HG03378 (cell line): Measurements from ENCODE around the gene TK1.
"Not testable (repeated sequence)": the region's sequence is repeated elsewhere in the genome, so short reads cannot be mapped to it uniquely, and the experiment has no call there.

Experiments used
- ATAC-seq: cut with Tn5 transposase; IDR thresholded peaks from one replicate; pipeline ENCODE4 v1.9.1; 2021; ENCODE audit warnings: mild to moderate bottlenecking, moderate library complexity; ENCODE audit not compliant: unreplicated experiment

The TK1 gene

DNA sequence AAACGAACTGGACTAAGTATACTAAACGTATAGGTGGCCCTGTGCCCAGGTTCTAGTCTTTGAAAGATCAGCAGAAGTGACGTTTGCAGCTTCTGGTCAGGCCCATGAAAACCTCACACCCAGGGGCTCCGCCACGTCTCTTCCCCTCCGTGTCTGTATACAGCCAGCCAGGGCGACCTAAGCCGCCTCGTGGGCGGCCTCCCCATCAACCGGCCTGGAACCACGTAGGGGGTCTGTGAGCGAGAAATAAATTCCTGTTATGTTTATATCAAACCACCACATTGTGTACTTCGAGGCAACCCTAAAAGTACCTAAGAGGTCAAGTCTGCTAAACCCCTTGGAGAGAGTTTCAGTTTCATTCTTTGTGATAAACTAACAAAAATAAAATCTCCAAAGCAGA, 6.8 kb downstream of the TK1 start:
- ATAC-seq: no peak

DNA sequence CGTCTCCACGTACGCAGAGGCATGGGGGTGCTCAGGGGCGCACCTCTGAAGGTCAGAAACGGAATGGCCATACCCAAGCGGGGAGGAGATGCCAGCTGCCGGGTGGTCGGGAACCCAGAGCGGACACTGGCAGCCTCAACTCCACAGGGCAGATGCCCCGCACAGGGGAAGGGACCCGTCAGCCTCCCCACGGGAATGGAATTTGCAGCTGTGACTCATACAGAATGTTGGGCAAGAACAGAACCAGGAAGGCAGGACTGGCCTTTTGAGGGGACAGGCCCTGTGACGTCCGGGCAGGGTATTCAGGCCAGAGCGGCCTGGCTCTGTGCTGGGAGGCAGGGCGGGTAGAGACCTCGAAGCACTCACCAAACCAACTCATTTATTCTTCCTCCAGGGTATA, 7.5 kb downstream of the TK1 start:
- ATAC-seq: no peak

DNA sequence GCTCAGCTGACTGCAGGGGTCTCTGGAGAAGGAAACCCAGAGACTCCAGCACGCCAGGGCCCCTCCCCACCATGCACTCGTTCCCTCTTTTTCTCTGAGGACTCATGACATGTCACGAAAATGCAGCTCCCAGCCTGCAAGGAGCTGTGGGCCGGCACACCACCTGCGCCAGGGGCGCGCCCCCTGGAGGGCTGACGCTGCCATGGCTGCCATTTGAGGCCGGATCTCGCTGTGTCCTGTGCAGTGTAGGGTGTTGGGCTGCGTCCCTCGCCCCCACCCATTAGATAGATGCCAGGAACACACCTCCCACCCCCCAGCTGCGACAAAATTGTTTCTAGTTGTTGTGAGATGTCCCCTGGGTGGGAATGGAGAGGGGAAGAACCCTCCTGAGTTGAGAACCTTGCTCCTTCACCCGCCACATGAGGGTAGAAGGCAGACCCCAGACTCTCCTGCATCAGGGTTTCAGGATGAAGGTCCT, 10.3 kb downstream of the TK1 start:
- ATAC-seq: no peak

DNA sequence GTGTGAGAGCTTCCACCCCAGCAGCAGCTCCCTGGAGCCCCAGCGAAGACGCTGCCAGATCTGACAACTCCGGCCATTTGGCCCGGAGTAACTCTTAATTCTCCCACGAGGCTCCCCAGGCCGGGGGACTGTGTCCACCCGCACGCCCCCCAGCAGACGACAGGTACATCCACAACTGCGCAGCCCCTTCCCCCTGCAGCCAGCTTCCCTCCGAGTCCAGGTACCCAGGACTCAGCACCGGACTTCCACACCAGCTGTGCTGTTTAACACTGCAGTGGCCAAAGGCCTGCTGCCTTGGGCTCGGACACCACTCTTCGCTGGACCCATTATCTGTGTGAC, 11.2 kb downstream of the TK1 start:
- ATAC-seq: no peak

DNA sequence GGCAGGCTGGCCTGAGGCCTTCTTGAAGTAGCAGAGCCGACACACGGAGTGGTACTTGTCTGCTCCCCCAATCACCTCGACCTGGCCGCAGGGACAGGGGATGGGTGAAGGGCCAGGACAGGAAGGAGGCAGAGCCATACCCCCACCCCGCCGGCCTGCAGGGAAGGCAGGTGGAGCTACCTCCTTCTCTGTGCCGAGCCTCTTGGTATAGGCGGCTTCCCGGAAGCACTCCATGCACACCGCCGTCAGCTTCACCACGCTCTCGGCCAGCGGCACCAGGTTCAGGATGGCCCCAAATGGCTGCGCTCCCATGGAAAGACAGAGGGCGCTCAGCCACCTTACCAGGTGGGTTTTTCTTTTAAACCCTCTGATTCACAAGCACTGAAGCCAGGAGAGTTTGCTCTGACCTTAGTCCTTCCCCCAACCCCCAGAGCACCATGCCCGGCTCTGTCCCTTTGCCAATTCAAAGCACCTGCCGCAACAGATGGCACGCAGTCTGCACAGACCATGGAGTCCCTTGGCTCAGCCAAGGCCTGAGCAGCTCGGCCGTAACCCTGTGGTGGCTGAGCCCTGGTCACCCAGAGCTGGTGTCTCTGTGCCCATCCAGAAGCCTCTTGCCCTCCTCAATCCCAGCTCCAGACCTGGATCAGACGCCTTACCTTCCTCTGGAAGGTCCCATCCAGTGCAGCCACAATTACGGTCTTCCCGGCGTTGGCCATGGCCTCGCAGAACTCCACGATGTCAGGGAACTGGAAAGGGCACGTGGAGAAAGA, 11.8 kb downstream of the TK1 start:
- no peak for ATAC-seq

DNA sequence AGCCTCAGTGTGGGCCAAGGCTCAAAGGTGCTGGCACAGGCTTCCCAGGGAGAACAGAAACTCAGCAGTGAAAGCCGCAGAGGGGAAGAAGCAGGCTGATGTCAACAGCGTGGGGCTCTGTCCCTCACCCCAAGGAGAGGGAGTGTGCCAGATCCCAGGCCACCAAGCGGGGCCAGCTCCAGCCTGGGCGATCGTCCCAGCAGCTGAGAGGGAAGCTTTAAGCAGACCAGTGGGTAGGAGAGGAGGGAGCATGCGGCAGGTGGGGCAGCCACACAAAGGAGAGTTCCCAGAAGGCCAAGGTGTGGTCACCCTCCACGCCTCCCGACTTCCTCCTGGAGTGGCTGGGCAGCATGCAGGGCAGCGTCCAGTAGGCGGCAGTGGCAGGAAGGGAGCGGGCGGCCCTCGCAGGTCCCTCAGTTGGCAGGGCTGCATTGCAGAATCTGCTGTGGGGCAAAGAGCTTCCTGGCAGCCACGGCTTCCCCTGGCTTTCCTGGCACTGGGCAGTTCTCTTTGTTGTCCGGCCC, 12.4 kb downstream of the TK1 start:
- ATAC-seq: no peak

DNA sequence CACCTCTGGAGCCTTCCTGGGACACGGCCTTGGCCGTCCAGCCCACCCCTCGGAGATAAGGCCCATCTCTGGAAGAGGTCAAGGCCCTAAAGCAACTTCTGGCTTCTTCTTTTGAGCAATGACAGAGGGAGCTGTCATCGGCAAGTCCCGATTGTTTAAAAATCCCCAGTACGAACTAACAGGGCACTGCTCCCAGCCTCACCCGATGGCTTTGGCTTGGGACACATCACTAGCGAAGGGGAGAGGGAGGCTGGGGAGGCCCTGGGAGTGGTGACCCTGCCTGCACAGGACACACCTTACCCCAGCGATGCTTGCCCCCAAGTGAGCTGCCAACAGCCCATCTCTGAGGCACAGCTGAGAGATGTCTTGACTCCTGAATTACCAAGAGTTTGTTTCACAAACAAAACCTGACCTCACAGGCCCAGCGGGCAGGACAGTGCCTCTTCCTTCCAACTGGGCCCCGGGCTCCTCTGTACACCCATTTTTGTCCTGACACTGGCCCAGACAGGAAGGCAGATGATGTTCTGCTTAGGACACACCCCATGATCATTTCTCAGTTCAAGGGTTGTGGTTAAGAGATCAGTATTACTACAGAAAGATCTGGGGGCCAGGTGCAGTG, 13.6 kb downstream of the TK1 start:
- ATAC-seq: no peak

DNA sequence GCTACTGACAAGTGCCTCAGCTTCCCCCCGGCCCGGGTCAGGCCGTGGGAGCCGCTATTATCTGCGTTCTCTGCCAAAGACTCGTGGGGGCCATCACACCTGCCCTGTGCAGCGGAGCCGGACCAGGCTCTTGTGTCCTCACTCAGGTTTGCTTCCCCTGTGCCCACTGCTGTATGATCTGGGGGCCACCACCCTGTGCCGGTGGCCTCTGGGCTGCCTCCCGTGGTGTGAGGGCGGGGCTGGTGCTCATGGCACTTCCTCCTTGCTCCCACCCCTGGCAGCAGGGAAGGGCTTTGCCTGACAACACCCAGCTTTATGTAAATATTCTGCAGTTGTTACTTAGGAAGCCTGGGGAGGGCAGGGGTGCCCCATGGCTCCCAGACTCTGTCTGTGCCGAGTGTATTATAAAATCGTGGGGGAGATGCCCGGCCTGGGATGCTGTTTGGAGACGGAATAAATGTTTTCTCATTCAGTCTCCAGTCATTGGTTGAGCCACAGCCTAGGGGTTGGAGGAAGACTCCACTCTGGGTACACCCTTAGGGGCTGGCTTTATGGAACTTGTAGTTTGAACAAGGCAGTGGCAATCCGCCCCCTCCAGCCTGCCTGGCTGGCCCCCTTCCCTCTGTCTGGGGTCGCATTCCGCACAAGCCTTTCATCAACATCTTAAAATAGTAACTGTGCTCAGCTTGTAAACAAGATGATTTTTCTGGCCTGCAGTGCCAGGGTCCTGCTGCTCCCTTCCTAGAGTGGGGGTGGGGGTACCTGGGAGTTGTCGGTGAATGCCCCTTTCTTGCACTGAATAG, 14.4 kb downstream of the TK1 start:
- no peak for ATAC-seq

DNA sequence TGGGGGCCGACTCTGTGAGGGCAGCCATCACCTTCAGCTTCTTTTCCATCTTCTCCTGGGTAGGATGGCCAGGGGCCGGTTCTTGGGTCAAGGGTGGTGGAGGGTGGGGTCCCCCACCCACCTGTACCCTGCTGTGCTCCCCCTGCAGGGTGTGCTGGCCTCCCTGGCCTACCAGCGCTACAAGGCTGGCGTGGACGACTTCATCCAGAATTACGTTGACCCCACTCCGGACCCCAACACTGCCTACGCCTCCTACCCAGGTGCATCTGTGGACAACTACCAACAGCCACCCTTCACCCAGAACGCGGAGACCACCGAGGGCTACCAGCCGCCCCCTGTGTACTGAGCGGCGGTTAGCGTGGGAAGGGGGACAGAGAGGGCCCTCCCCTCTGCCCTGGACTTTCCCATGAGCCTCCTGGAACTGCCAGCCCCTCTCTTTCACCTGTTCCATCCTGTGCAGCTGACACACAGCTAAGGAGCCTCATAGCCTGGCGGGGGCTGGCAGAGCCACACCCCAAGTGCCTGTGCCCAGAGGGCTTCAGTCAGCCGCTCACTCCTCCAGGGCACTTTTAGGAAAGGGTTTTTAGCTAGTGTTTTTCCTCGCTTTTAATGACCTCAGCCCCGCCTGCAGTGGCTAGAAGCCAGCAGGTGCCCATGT, 15.1 kb downstream of the TK1 start:
- not testable (repeated sequence) for ATAC-seq

DNA sequence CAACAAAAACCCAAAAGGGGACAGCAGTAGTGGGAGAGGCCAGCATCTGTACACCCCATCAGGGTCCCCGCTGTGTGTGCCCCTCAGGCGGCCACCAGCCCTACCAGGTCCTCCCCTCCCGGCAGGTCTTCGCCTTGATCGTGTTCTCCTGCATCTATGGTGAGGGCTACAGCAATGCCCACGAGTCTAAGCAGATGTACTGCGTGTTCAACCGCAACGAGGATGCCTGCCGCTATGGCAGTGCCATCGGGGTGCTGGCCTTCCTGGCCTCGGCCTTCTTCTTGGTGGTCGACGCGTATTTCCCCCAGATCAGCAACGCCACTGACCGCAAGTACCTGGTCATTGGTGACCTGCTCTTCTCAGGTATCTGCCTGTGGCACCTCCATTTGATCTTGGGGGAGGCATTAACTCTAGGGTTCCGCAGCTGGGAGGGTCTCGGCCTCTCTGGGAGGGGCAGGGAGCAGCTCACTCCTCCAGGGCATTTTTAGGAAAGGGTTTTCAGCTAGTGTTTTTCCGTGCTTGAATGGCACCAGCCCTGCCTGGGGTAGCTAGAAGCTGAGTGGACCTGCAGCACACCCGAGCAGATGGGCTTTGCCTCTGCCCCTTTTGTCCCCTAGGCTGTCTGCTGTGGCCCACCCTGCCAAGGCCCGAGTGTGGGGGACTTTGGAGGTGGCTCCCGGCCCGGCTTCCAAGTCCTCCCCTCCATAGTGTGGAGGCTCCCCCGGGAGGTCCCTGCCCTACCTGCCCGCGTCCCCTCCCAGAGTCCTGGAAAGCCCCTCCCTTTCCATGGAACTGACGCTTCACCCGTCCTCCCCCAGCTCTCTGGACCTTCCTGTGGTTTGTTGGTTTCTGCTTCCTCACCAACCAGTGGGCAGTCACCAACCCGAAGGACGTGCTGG, 15.9 kb downstream of the TK1 start:
- ATAC-seq: no peak

DNA sequence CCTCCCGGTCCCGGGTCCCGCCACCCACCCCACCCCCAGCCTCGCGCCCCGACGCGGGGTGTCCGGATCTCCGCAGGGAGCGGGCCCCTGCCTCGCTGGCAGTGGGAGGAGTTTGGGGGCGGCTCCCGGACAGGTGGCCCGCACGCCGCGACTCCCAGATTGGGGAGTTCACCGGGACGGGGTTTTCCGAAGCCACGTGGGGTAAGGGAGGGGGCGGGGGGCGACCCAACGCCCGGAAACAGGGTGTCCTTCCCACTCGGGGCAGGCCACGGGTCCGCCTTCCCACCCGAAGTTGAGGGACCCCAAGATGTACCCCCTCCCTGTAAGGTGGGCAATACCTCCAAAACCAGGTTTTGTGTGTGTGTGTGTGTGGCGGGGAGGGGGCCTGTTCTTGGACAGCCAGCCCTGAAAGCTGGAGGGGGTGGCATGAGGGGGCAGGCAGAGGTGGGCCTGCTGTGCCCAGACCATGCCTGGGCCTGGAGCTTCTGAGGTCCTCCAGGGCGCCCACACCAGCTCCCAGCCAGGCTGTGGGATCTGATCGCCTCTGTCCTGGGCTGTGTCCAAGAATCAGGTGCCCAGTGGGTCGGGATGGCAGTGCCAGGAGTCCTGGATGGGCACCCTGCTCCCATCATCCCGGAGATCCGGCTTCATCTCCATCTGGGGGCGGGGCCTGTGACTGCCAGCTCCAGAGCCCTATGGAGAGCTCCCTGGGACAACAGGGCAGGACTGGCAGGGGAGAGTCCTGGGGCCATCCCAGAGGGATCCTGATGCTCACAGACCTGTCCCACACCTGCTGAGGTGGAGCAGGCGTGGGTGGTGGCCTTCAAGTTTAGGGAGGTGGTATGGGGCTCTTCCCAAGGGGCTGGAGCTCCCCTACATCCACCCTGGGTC, 17.7 kb downstream of the TK1 start:
- no peak for ATAC-seq

DNA sequence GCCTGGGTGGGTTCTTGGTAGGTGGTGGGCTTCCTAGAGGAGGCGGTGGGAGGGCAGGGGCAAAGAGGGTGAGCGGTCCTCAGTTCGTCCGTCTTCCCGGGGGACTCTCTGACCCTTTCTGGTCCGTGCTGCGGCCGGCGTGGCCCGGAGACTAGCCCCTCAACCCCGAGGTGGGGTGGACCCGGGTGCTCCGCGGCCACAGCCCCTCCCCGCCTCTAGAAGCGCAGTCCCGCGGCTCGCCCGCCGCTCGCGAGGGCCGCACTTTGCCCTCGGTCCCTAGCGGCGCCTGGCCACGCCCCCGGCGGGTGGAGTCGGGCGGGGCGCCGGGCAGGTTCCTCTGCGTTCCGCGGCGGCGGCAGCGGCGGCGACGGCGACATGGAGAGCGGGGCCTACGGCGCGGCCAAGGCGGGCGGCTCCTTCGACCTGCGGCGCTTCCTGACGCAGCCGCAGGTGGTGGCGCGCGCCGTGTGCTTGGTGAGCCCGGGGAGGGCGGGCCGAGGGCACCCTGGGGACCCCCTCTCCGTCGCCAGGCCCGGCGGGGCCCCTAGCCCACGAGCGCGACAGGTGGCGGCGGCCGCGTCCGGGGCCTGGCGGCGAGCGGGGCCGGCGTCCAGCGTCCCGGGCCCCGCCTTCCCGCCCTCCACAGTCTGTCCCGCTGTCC, 18.5 kb downstream of the TK1 start, which contains the start of gene SYNGR2:
Gene SYNGR2 (plus strand): TSS at position 340 of the 661 bp plus-strand sequence. CDS start 36 bp downstream, at position 376.
- ATAC-seq: no peak

DNA sequence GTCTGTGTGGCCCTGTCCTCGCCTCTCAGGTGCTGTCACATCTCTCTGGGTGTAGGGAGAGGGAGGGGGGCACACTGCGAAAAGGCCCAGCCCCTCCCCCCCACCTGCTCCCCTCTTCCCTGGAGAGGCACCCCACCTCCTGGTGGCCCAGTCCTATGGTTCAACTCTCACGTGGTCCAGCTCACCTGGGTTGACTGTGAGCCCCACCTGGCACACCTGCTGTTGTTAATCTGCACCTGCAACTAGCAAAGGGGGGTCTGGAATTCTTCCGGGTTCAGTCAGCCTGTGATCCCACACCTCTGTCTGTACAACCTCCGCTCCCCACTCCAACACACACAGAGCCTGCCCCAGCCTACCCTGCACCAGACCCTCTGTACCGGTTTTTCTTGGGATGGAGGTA, 20.4 kb downstream of the TK1 start:
- ATAC-seq: no peak

DNA sequence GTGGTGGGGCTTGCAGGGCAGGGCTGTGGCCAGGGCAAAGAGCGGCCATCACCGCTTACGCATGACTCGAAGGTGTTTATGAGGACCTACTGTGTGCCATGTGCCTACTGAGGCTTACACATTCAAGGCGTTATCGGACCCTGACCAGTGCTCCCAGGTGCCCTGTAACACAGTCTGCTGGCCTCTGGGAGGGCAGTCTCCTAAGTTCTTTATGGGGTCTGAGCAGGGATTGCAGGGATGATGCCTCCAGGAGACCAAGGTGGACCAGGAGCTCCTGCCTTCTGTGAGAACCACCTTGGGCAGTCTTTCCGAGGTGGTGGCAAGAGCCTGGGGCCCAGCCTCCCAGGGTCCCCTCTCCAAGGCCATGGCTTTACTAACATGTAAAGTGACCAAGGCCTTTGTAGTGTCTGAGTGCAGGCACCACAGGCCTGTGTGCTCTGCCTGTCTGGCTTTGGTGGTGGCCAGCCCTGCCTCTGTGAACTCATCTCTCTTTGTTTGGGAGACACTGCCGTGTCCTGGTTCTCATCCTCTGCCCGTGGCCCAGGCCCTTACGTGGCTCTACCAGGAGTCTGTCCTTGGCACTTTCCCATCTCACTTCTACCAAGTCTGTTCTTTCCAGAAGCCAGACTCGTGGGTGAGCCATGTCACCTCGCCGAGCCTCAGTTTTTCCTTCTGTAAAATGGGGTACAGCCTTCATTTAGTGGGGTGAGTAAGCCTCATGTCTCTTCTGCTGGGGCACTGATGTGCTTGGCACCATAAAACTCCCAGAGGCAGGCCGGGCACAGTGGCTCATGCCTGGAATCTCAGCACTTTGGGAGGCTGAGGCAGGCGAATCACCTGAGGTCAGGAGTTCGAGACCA, 21.9 kb downstream of the TK1 start:
- no peak for ATAC-seq

DNA sequence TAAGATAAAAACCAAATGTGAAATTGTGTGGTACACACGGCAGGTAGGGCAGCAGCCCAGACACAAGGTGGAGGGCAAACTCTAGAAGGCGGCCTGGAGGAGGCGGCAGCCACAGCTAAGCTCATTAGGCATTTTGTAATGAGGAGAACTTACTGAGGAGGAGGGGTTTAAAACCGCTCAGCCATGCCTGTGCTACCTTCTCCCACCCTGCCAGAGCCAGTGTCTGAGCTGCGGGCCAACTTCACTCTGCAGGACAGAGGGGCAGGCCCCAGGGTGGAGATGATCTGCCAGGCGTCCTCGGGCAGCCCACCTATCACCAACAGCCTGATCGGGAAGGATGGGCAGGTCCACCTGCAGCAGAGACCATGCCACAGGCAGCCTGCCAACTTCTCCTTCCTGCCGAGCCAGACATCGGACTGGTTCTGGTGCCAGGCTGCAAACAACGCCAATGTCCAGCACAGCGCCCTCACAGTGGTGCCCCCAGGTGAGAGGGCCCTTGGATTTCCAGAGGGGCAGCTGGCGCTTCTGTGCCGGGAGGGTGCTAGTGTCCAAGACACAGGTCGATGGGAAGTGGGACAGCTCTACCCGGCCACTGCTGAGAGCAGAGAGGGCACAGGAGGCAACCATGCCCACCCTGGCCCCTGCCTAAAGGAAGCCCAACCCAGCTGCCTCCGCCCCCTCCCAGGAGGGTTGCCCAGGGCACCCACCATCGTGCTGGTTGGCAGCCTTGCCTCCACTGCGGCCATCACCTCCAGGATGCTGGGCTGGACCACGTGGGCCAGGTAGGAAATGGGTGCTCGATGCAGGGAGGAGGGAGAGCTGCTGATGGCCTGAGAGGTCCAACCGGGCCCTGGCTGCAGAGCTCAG, 22.7 kb downstream of the TK1 start:
- ATAC-seq: no peak

DNA sequence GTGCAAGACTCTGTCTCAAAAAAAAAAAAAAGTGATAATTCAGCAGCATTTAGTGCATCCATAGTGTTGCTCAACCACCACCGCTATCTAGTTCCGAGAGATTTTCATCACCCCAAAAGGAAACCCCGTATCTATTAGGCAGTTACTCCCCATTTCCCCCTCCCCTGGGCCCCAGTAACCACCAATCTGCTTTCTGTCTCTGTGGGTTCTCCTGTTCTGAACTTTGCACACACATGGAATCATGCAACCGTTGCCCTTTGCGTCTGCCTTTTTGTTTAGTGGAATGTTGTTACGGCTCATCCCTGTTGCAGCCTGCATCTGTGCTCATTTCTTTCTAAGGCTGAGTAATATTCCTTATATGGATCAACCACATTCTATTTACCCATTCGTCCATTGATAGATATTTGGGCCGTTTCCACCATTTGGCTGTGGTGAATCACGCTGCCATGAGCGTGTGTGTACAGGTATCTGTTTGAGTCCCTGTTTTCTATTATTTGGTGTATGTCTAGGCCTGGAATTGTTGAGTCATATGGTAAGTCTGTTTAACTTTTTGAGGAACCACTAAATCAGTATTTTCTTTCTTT, 27.2 kb downstream of the TK1 start:
- ATAC-seq: no peak
